Activated CD4-positive, alpha-beta T cell treated with anti-CD3 and anti-CD28 coated beads for 48 hours (primary cell): ENCODE results near the gene GFOD1.
A peak's percentile ranks its signal among the peaks of the same experiment; 100 is the strongest.
"Not testable (repeated sequence)": the region's sequence is repeated elsewhere in the genome, so short reads cannot be mapped to it uniquely, and the experiment has no call there.

Experiments used
- DNase-seq: peaks from one replicate; pipeline ENCODE4 v3.0.0-alpha.2; 2020

GFOD1 gene

DNA sequence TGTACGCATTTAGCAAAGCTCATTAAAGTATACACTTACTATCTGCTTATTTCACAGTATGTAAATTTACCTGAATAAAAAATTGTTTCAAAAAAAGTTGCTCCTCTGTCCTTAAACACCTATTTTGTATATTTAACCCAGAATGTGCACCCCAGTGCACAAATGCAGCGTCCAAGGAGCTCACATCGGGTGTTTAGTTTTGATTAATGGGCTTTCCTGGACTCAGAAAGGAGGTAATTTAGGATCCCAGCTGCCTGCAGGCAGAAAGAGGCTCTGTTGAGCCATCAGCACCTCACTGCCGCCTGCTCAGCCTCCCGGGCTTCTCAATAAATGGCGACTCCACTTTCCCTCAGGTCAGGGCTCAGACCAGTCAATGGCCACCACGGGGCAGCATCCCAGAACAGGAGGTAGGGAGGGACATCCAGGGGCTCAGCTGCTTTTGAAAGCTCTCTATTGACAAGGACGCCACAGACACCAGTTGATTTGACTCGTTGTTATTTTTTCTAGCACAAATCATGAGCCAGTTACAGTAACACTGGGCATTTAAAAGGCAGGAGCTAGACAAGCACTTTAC lies 88.9 kb downstream of the GFOD1 start:
- no peak for DNase-seq

GRCh38 chr6:13398069-13398381 lies 89.4 kb downstream of the GFOD1 start:
- no peak for DNase-seq

DNA sequence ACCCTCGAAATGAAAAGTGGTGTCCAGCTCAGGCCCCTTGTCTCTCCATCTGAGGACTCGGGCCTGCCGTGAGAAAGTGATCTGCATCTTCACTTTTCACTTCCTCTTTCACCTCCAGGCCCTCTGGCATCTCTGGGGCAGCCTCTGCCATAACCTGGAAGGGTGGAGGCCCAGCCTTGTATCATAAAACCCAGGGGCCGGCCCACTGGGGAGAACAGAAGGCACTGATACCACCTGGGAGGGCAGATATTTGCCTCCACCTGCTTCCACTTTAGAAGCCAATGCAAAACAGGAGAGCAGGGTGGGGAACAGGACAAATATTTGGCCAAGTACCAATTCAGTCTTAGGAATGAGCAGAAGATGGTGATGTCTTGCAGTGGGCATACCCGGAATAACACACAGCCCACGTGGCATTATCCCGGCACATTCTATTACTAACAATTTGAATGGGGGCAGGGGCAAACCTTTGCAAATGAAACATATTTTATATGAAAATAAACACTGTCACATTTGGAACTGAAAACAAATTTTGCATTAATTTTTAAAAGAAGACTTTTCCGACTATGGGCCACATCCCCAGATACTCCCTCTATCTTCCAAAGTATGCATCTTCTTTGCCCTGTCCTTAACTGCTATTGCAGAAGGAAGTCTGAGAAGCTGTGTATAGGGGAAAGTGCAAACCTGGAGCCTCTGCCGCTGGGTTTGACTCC lies 89.9 kb downstream of the GFOD1 start:
- no peak for DNase-seq

GRCh38 chr6:13396241-13396792 lies 91.1 kb downstream of the GFOD1 start:
- no peak for DNase-seq

DNA sequence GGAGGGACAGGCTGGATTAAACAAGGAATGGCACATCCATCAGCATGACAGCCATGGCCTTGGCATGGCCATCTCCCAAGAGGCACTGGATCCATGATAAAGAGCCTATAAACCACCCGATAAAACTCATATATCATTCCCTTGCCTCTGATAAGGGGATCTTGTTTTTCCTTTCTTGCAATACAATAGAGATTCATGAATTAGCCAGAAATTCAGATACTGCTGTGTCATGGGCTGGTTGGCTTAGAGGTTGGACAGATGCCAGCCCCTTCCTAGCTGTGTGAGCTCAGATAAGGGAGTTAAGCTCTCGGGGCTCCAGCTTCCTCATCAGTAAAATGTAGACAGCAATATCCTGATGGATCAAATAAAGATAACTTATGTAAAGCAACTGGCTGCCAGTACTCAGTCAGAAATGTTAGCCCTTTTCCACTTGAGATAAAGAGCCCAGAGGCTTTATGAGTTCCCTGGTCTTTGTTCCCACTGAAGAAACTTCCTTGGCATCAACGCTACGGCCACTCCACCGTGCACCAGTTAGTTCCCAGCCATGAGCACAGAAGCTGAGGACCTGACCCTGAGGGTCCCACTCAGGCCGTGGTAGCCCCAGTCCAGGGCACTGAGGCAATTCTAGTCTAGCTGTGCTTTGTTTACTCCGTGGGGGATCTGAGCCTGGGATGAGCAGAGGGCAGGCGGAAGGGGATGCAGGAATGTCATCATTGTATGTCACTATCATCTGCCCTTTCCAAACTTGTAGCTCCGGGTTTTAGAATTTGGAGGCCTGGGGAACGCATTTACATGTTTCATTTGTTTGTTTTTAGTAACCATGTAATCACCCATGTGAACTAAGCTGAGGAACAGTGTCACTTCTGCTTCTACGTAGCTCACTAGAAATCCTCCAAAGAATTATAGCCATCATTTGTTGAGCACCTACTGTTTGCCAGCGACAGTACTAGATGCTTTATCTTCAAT lies 91.8 kb downstream of the GFOD1 start:
- no peak for DNase-seq

DNA sequence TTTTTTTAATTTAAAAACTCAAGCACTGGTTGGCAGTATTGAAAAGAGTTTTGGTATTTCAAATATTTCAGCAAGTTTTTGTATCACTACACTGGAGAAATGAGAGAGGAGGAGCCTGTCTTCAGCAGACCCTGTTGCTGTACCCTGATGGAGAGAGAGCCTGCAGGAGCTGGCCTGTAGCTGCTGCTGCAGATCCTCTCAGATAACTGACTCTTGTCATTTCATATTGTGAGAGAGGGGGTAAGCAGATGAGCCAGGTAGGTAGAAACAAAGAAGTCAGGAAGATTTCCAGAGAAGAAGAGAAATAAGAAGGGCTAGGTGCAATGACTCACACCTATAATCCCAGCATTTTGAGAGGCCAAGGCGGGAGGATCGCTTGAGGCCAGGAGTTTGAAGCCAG lies 94.9 kb downstream of the GFOD1 start:
- DNase-seq, result no peak

GRCh38 chr6:13391537-13391936 lies 95.9 kb downstream of the GFOD1 start:
- no peak for DNase-seq

DNA sequence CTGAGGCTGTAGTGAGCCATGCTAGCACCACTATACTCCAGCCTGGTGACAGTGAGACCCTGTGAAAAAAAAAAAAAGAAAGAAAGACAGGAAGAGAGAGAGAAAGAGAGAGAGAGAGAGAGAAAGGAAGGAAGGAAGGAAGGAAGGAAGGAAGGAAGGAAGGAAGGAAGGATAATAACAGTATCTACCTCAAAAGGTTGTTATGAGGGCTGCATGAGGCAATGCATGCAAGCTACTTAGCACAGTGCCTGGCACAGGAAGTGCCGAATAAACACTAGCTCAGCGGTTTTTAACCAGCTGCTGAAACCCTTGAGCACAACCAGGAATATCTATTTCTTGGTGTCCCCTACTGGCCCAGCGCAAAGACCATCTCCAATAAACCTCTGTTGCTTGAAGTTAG lies 96.7 kb downstream of the GFOD1 start:
- no peak for DNase-seq

DNA sequence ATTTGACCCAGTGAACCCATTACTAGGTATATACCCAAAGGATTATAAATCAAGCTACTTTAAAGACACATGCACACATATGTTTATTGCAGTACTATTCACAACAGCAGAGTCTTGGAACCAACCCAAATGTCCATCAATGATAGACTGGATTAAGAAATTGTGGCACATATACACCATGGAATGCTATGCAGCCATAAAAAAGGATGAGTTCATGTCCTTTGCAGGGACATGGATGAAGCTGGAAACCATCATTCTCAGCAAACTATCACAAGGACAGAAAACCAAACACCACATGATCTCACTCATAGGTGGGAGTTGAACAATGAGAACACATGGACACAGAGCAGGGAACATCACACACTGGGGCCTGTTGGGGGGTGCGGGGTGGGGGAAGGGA lies 98.2 kb downstream of the GFOD1 start:
- DNase-seq, result not testable (repeated sequence)

DNA sequence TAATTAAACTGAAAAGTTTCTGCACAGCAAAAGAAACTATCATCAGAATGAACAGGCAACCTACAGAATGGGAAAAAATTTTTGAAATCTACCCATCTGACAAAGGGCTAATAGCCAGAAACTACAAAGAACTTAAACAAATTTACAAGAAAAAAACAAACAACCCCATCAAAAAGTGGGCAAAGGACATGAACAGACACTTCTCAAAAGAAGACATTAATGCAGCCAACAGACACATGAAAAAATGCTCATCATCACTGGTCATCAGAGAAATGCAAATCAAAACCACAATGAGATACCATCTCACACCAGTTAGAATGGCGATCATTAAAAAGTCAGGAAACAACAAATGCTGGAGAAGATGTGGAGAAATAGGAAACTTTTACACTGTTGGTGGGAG lies 98.6 kb downstream of the GFOD1 start:
- DNase-seq, result not testable (repeated sequence)

- no peak for DNase-seq
These were observed 102.4 kb downstream of the GFOD1 start for GRCh38 chr6:13384966-13385365.

- DNase-seq, result no peak
These were observed 102.9 kb downstream of the GFOD1 start for GRCh38 chr6:13384506-13384905.

GRCh38 chr6:13383328-13384163 lies 103.9 kb downstream of the GFOD1 start:
- no peak for DNase-seq

DNA sequence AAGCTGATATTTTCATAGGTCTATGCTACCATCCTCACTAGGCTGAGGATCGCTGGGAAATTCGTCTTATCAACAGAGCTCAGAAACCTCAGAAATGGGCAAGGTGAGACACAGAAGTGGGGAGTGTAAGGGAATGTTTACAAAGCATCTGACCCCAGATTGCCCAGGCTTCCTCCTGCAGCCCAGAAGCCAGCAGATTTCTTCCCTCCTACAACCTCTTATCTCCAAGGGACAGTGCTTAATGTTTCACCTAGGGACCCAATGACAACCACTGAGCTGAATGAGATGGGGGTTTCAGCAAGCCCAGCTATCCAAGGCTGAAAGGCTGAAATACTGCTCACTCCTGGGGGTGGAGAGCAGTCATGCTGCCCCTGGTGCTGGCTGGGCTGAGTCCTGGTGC lies 106.6 kb downstream of the GFOD1 start:
- DNase-seq, result no peak

- no peak for DNase-seq
These were observed 108.5 kb downstream of the GFOD1 start for GRCh38 chr6:13378669-13379590.

GRCh38 chr6:13377054-13377758 lies 110.2 kb downstream of the GFOD1 start:
- no peak for DNase-seq

GRCh38 chr6:13375360-13375878 lies 112.0 kb downstream of the GFOD1 start:
- peak; percentile 71 for DNase-seq

GRCh38 chr6:13373919-13374318 lies 113.5 kb downstream of the GFOD1 start:
- DNase-seq, result no peak

- DNase-seq, result no peak
These were observed 113.9 kb downstream of the GFOD1 start for GRCh38 chr6:13373488-13373886.

DNA sequence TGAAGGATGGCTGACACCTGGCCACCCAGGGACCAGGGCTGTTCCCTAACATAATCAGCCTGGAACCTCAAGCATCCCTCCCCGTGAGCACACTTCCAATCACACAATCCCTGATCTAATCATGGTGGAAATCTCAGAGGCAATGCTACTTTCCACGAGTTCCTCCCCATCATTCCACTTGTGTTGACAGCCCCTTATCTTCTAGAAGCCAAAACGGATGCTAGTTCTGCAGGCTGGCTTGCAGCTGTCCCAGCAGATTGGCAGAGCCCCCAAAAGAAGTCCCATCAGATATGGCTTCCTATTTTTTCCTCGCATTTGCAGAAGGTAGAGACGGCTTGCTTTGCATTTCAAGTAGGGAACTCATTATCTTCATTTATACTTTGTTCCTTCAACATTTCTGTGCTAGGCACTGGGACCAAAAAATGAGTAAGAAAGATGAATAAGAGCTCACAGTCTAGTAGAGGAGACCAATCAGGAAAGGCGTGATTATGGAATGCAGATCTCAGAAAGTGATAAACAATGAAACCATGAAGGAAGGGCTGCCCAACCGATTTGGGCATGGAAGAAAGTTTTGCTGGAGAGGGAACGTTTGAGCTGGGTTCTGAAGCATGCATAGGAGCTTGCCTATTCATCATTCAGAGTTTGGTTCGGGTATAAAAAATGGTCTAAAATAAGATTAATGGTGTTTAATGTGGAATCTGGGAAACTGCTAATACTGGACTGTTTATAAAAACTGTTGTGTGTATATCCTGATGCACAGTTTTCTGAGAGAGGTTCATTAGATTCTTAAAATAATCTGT lies 114.5 kb downstream of the GFOD1 start:
- no peak for DNase-seq
